ENCODE data around the gene OR4D2.

DNA sequence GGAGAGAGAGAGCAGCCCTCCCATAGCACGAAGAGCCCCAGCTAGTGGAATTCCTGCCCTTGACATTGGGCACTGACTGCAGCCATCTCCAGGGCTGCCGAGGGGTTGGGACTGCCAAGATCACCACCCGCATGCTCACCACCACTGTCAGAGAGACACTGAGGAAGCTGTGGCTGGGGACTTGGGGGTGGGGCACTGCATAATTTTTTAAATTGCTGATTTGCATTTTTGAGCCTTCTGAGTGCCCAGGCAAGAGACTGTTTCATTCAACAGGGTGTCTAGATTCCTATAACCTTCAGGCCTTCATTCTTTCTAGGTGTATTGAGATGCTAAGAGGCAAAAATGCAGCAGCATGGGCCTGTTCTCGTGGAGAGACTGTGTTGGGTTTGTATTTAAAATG lies 16.7 kb downstream of the OR4D2 start:
- TF ChIP-seq GATA2 (IDR thresholded peaks at IDR 0.05; ENCODE audit: low read depth, low read length): no peak
- TF ChIP-seq GATA3 (IDR thresholded peaks at IDR 0.05; ENCODE audit: low read depth, low read length): no peak
